AG09319 (cell line): ENCODE measurements around the gene TMEM89.

Source experiments
- DNase-seq: peaks from one replicate; pipeline ENCODE4 v3.0.0-alpha.2; 2010; ENCODE audit warnings: low read depth; ENCODE audit errors: extremely low read depth
- TF ChIP-seq, protein P1 (sequence below): IDR thresholded peaks from 2 replicates; pipeline ENCODE4 v1.5.1; 2011; ENCODE audit warnings: low read depth, mild to moderate bottlenecking, inconsistent platforms, low read length, moderate library complexity

Gene TMEM89

DNA sequence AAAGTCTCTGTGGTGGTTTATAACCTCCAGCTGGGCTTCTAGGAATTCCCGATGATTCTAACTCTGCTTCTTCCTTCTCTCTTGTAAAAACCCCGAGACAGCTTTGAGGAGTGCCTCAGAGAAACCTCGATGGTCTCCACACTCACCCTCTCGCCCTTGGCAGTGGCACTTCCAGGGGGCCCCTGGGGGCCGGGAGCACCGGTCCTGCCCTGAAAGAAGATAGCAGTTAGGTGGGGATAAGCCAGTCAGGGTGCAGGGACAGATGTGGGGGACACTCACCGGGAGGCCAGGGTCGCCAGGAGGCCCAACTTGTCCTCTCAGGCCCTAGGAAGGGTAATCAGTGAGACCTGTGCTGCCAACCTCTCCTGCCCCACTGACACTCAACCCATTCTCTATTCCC lies 36.2 kb downstream of the TMEM89 start:
- no peak for DNase-seq
- TF ChIP-seq, protein P1, sequence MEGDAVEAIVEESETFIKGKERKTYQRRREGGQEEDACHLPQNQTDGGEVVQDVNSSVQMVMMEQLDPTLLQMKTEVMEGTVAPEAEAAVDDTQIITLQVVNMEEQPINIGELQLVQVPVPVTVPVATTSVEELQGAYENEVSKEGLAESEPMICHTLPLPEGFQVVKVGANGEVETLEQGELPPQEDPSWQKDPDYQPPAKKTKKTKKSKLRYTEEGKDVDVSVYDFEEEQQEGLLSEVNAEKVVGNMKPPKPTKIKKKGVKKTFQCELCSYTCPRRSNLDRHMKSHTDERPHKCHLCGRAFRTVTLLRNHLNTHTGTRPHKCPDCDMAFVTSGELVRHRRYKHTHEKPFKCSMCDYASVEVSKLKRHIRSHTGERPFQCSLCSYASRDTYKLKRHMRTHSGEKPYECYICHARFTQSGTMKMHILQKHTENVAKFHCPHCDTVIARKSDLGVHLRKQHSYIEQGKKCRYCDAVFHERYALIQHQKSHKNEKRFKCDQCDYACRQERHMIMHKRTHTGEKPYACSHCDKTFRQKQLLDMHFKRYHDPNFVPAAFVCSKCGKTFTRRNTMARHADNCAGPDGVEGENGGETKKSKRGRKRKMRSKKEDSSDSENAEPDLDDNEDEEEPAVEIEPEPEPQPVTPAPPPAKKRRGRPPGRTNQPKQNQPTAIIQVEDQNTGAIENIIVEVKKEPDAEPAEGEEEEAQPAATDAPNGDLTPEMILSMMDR, result no peak

- TF ChIP-seq, protein P1, result no peak
- DNase-seq, result no peak
Measured at GRCh38 chr3:48584836-48585235, 36.7 kb downstream of the TMEM89 start.

GRCh38 chr3:48581621-48582481 lies 39.7 kb downstream of the TMEM89 start:
- TF ChIP-seq, protein P1, result no peak
- no peak for DNase-seq

- no peak for DNase-seq
- TF ChIP-seq, protein P1, result no peak
Measured at GRCh38 chr3:48576647-48577046, 44.9 kb downstream of the TMEM89 start.

DNA sequence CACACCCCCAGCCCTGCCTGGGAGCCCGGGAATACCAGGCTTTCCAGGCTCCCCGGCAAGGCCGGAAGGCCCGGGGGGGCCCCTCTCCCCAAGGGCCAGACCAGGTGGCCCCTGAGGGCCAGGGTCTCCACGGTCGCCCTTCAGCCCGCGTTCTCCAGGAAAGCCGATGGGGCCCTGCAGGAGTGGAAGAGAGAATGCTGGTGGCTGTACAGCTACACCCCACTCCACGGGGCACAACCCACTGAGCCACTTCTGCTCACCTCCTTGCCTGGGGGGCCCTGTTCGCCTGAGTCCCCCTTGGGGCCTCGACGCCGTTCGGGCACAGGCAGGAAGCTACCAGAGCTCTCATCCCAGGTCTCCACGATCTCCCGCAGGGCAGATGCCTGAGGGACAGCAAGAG lies 46.2 kb downstream of the TMEM89 start:
- TF ChIP-seq, protein P1, result no peak
- no peak for DNase-seq

GRCh38 chr3:48573973-48574585 lies 47.5 kb downstream of the TMEM89 start:
- TF ChIP-seq, protein P1, result no peak
- no peak for DNase-seq

GRCh38 chr3:48572517-48572916 lies 49.1 kb downstream of the TMEM89 start:
- TF ChIP-seq, protein P1, result no peak
- no peak for DNase-seq
